GM21825 (cell line): ENCODE measurements around the gene FADS3.
"Not testable (repeated sequence)": the region's sequence is repeated elsewhere in the genome, so short reads cannot be mapped to it uniquely, and the experiment has no call there.

Source experiments
- ATAC-seq: cut with Tn5 transposase; IDR thresholded peaks from one replicate; pipeline ENCODE4 v1.9.1; 2021; ENCODE audit warnings: mild to moderate bottlenecking, moderate library complexity; ENCODE audit not compliant: unreplicated experiment

FADS3 gene

GRCh38 chr11:61899146-61899841, 7.9 kb upstream of the FADS3 start:
- ATAC-seq = peak; percentile 64

- no peak for ATAC-seq
These were observed 6.9 kb upstream of the FADS3 start for GRCh38 chr11:61898247-61898582.

- ATAC-seq = peak; percentile 43
These were observed 6.3 kb upstream of the FADS3 start for GRCh38 chr11:61897387-61898246.

- ATAC-seq = no peak
These were observed 5.5 kb upstream of the FADS3 start for GRCh38 chr11:61896665-61897386.

DNA sequence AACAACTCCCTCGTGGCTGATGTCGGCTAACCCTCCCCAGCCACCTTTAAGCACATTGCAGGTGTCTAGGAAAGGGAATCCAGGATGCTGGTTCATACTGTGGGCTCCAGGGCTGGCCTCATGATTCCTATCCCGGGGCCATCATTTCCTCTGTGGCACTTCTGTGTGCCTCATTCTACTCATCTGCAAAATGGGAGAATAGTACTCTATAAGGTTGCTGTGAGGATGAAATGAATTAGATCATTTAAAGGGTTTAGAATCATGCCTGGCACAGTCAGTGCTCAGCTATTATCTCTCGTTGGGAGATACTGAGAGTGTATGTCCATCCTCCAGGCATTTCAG, 4.3 kb upstream of the FADS3 start:
- no peak for ATAC-seq

DNA sequence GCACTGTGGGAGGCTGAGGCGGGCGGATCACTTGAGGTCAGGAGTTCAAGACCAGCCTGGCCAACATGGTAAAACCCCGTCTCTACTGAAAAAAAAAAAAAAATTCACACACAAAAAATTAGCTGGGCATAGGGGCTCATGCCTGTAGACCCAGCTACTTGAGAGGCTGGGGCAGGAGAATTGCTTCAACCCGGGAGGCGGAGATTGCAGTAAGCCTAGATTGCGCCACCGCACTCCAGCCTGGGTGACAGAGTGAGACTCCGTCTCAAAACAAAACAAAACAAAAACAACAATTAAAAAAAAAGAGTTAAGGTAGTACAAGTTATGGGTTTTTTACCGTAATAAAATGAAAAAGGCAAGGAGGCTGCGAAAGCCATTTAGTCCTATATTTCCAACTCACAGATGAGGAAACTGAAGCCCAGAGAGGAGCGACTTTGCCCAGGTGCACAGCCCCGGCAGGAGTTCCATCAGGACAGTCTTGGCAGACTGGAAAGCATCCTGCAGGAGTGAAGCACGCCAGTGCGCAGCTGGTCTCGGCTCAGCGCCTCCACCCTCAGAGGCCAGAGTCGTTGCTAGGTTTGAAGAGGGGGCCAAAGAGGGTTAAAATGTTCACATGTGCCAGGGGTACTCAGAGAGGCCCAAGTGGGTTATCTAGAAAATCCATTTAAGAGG, 3.8 kb upstream of the FADS3 start:
- no peak for ATAC-seq

- no peak for ATAC-seq
These were observed 2.6 kb upstream of the FADS3 start for GRCh38 chr11:61893981-61894380.

- peak; percentile 38 for ATAC-seq
These were observed 683 bp upstream of the FADS3 start for GRCh38 chr11:61892085-61892370.

DNA sequence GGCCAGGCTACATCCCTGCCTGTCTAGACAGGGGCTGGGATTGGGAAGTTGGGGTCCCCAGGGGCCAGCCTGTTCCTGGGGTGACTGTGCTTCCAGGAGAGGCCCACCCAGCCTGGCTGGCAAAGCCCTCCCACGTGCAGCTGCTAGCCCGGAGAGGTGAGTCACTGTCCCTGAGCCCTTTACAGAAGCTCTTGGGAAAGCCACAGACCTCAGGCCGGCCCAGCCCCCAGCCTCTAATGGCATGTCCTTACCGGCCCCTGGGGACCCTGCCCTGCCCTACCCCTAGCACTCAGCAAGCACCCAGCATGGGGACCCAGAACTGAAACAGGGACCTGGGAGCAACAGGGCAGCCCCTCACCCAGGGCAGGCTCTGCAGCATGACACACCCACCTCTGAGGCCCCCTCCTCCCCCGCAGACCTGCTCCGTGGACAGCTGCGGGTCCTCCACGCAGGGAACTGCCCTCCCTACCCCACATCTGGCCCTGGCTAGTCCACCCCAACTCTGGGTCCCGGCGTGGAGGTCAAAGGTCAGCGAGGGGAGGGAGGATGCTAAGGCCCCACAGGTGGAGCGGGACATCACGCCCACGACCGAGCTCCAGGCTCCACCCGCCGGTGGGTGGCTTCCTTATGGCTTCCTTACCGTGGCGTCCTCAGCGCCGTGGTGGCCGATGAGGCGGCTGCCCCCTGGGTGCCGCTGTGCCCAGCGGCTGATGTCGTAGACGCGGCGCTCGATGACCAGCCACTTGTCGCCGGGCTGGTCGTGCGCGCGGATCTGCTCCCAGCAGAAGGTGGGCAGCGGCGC, 615 bp downstream of the FADS3 start:
- peak; percentile 17 for ATAC-seq

DNA sequence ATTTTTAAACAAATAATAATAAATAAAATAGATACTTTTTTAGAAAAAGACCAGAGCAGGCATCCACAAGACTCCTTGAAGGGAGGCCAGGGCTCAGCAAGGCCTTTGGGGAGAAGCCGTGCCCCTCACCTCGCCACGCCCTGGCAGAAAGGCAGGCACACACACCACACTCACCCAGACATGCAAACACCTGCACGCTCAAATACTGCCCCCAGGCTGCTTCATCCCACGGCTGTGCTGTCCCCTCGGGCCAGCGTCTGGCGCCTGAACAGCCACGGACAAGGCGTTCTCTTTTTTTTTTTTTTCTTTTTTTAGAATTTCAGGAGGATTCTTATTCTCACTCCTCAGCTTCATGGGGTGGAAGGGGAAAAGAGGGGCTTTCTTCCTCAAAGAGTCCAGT, 1.5 kb downstream of the FADS3 start:
- ATAC-seq = no peak

- no peak for ATAC-seq
These were observed 2.8 kb downstream of the FADS3 start for GRCh38 chr11:61888590-61888989.

GRCh38 chr11:61887839-61888494, 3.4 kb downstream of the FADS3 start:
- ATAC-seq = no peak

DNA sequence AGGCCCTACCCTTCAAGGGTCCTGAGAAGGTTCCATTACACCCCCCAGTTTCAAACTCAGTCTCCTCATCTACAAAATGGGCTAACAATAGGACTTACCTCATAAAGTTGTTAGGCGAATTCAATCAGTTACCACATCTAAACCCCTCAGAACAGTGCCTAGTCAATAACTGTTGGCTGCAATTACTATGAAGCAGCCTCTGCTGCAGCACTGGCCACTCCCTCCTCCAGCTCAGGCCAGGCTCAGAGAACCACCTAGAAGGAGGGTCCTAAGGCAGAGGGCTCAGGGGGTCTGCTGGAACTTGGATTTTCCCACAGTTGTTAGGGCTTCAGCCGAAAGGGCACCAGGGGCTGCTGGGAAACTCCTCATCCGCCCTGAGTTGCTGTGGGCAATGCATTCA, 4.7 kb downstream of the FADS3 start:
- ATAC-seq = no peak

DNA sequence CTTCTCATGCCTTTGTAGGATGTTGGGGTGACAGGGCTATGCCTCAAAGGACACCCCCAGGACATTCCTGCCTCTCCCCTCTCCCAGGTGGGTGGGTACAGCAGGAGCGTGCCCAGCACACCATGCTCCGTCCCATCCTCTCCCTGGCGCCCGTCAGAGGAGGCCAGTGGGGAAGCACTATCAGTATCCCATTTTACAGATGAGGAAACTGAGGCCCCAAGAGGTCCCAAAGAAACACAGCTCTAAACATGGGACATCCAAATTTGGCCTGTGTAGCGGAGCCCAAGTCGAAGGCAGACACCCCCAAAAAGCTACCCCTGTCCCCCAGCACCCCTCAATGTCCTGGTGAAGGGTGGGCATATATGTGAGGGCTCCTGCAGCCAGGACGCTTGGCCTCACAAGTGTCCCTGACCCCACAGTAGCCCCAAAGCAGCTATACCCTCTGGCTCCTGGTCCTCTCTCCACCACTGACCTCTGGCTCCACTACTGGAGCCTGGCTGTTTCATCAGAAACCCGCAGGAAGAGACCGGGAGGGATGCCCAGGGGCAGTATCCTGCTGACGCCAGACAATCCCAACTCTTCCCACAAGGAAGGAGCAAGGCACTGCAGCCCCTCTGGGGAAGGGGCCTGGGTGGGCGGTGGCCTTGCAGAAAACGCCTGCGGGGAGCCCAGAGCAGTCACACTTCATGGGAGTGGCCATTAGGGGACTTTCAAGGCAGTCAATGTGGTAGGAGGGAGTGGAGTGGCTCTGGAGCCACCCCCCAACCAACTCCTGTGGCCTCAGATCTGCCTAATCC, 5.4 kb downstream of the FADS3 start:
- no peak for ATAC-seq

GRCh38 chr11:61885166-61885778, 6.1 kb downstream of the FADS3 start:
- no peak for ATAC-seq

- ATAC-seq = no peak
These were observed 7.4 kb downstream of the FADS3 start for GRCh38 chr11:61883947-61884346.

- ATAC-seq = no peak
These were observed 8.0 kb downstream of the FADS3 start for GRCh38 chr11:61883327-61883726.

GRCh38 chr11:61882879-61883278, 8.5 kb downstream of the FADS3 start:
- ATAC-seq = no peak

- ATAC-seq = not testable (repeated sequence)
These were observed 9.1 kb downstream of the FADS3 start for GRCh38 chr11:61882267-61882666.
